Psoas muscle (tissue), 8 donors: ENCODE measurements around the gene ADISSP. TPM values are rescaled to one million over a fixed set of nuclear protein-coding genes. Genes with fewer than 3 reads are reported as not detected.
A peak's percentile ranks its signal among the peaks of the same experiment; 100 is the strongest.

Experiments used
- ATAC-seq, 4 donors: fragments of 200-7000 bp; cut with Tn5 transposase; one replicate each; pipeline ENCODE4 v1.9.1; 2020; ENCODE audit warnings: moderate library complexity in 3 of 4, mild to moderate bottlenecking in 2 of 4
- DNase-seq, 2 donors: peaks; one replicate each; pipeline ENCODE4 v3.0.0-alpha.2; 2020
- H3K27ac ChIP-seq: fragments of 200-600 bp; one replicate; pipeline ENCODE4 v1.8.0; 2022
- H3K27me3 ChIP-seq, 3 donors: fragments of 200-600 bp in 1 of 3; one replicate each; pipeline versions ENCODE4 v1.6.1 to v1.8.0; 2013 to 2022; ENCODE audit warnings: low read length in 2 of 3, mild to moderate bottlenecking in 2 of 3, moderate library complexity in 1 of 3; ENCODE audit not compliant: insufficient read depth in 3 of 3
- H3K36me3 ChIP-seq, 2 donors: fragments of 200-600 bp in 1 of 2; one replicate each; pipeline versions ENCODE4 v1.6.1 to v1.8.0; 2013 to 2022; ENCODE audit warnings: low read depth in 1 of 2, mild to moderate bottlenecking in 1 of 2, moderate library complexity in 1 of 2; ENCODE audit not compliant: insufficient read depth in 1 of 2
- H3K4me1 ChIP-seq: fragments of 200-600 bp; one replicate; pipeline ENCODE4 v1.8.0; 2022
- H3K4me3 ChIP-seq: fragments of 200-600 bp; one replicate; pipeline ENCODE4 v1.8.0; 2022; ENCODE audit warnings: mild to moderate bottlenecking
- H3K9me3 ChIP-seq: fragments of 200-600 bp; one replicate; pipeline ENCODE4 v1.8.0; 2022
- WGBS, 3 donors: extraction: QIAGEN DNeasy Blood & Tissue Kit; methylation state at CpG; one replicate each; pipeline versions ENCODE4 v1.1.6 to v1.1.7; 2013; 5-methylcytosine and 5-hydroxymethylcytosine counted together
- intact Hi-C, 2 donors: fragments of 100-400 bp; cut with DNase I; formaldehyde crosslinking; loops; one replicate each; pipeline versions ENCODE4 v1.11.0 to v1.14.2; 2022
- polyA plus RNA-seq, 3 donors: library from polyadenylated mRNA; stranded (reverse); fragments of 200-250 nt; gene quantifications; one replicate each; pipeline ENCODE4 v1.2.3, GENCODE V29; 2013
- total RNA-seq, 4 donors: library from RNA; stranded (reverse); fragmentation: NEBNext Ultra II Directional in 2 of 4; extraction: Animal tissue kit (Norgen Biotek cat#: 25700) in 2 of 4; gene quantifications; one replicate each; pipeline versions ENCODE4 v1.2.1 to v1.2.4, GENCODE V29; 2021 to 2023
- TF ChIP-seq, protein P1 (sequence below): fragments of 200-600 bp; IDR thresholded peaks from one replicate; pipeline ENCODE4 v1.8.0; 2022; ENCODE audit warnings: antibody characterized with exemption
- donor health status: healthy with polysubstance abuse.
- donor health status: DM: no; HTN: no; CAD: no; lungs with moderate emphysema.
- donor health status: Bipolar disorder and iron deficiency.
- donor health status: healthy.
- donor health status: DM: yes; HTN: yes; CAD: no.
- donor health status: DM: no; HTN: no; CAD: no.
- donor health status: DM: no; HTN: no; CAD: no.
- donor health status: DM: yes; HTN: yes; CAD: no.

The ADISSP gene
- total and polyA plus RNA-seq, 7 donors = 10.7 to 24.7 (median 14.4) TPM

- TF ChIP-seq, protein P1, sequence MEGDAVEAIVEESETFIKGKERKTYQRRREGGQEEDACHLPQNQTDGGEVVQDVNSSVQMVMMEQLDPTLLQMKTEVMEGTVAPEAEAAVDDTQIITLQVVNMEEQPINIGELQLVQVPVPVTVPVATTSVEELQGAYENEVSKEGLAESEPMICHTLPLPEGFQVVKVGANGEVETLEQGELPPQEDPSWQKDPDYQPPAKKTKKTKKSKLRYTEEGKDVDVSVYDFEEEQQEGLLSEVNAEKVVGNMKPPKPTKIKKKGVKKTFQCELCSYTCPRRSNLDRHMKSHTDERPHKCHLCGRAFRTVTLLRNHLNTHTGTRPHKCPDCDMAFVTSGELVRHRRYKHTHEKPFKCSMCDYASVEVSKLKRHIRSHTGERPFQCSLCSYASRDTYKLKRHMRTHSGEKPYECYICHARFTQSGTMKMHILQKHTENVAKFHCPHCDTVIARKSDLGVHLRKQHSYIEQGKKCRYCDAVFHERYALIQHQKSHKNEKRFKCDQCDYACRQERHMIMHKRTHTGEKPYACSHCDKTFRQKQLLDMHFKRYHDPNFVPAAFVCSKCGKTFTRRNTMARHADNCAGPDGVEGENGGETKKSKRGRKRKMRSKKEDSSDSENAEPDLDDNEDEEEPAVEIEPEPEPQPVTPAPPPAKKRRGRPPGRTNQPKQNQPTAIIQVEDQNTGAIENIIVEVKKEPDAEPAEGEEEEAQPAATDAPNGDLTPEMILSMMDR = no peak
- no peak overlapping the region for H3K4me3 ChIP-seq
- WGBS, 3 donors = 54 to 71% (median 63%) methylated on average over 6 of the region's 6 CpGs
- H3K4me1 ChIP-seq = peaks cover 7% of the 10 kb centered on the region
- DNase-seq = peak in 1 of 2 donors; percentile 56
- H3K36me3 ChIP-seq = no peaks in the 10 kb centered on the region
- no peak overlapping the region for H3K27ac ChIP-seq
- H3K27me3 ChIP-seq = no peaks in the 10 kb centered on the region
- H3K9me3 ChIP-seq = no peaks in the 10 kb centered on the region
- intact Hi-C loops = loop anchor here (2.0 to 10.0 kb wide), 2 partner anchors 31 to 145 kb away; no protein-coding TSS in a partner anchor
- ATAC-seq = no peak
Measured at GRCh38 chr20:3710011-3710466, 57.5 kb downstream of the ADISSP start.

DNA sequence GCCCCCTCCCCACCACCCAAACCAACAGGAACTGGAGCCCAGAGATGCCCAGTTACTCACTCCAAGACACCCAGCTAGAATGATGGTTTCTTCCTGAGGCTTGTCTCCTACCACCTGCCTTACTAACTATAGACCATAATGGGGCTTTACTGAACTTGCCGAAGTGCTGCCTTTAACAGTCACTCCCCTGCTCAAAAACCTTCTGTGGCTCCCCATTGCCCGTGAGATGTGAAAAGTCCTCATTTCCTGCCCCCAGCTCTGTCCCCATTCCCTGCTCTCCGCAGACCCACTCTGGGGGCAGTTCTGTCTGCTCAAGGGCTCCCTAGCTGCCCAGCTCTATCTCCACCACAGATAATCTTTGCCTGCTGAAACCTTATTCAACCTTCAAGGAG is 60.0 kb downstream of the ADISSP start:
- H3K4me1 ChIP-seq = peaks cover 7% of the 10 kb centered on the region
- H3K9me3 ChIP-seq = no peaks in the 10 kb centered on the region
- TF ChIP-seq, protein P1 = no peak
- H3K27me3 ChIP-seq = no peaks in the 10 kb centered on the region
- DNase-seq = peak in 1 of 2 donors; percentile 6
- intact Hi-C loops = no loop called here
- peak overlapping the region; percentile 68 for H3K27ac ChIP-seq
- ATAC-seq = peak in 2 of 4 donors; percentile 40 to 42
- WGBS, 3 donors = 70 to 81% (median 75%) methylated on average over 3 of the region's 3 CpGs
- no peak overlapping the region for H3K4me3 ChIP-seq
- no peaks in the 10 kb centered on the region for H3K36me3 ChIP-seq

- TF ChIP-seq, protein P1 = no peak
- ATAC-seq (peak; percentile 94 to 97 (median 96)), DNase-seq (peak; percentile 65 to 88)
- no peaks in the 10 kb centered on the region for H3K9me3 ChIP-seq
- H3K36me3 ChIP-seq = no peaks in the 10 kb centered on the region
- intact Hi-C loops = no loop called here
- H3K27me3 ChIP-seq = no peaks in the 10 kb centered on the region
- WGBS, 3 donors = 30 to 44% (median 34%) methylated on average over 10 of the region's 10 CpGs
- H3K4me3 ChIP-seq = no peak overlapping the region
- H3K4me1 ChIP-seq = peaks cover 7% of the 10 kb centered on the region
- H3K27ac ChIP-seq = peak overlapping the region; percentile 68
Measured at GRCh38 chr20:3706774-3707507, 60.6 kb downstream of the ADISSP start.

DNA sequence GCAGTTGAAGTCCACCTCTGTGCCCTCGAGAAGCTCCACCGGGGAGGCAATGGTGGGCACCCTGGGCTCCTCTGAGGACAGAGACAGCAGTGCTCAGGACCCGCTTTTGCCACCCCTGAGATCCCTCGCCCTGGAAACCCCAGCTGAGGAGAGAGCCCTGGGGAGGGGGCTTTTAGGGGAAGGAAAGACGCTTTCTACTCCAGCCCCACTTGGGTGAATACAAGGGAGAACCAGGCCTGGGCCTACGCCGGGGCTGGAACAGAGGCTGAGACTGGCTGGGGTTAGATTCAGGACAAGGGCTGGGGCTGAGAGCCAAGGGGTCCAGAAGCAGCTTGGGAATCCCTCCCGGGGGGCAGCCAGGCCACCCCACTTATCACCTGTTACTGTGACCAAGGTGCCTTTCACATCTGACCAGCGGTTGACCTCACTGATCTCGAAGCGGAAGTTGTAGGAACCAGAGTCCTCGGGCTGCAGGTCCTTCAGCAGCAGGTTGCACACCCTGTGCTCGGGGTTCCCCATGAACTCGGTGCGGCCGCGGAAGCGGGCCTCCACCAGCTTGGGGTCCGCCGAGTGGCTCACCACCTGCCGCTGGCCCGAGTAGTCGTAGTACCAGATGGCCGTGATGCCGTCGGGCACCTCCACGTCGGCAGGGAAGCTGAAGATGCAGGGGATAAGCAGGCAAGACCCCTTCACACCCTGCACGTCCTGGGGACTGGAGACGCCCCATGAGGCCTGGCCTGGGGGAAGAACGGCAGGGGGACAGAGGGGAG is 61.4 kb downstream of the ADISSP start:
- H3K9me3 ChIP-seq = no peaks in the 10 kb centered on the region
- no peak overlapping the region for H3K4me3 ChIP-seq
- no peak for ATAC-seq
- peaks cover 7% of the 10 kb centered on the region for H3K4me1 ChIP-seq
- H3K27ac ChIP-seq = peak overlapping the region; percentile 68
- TF ChIP-seq, protein P1 = no peak
- H3K27me3 ChIP-seq = no peaks in the 10 kb centered on the region
- 80 to 84% (median 83%) methylated on average over 31 of the region's 31 CpGs for WGBS, 3 donors
- DNase-seq = peak in 1 of 2 donors; percentile 53
- no peaks in the 10 kb centered on the region for H3K36me3 ChIP-seq
- intact Hi-C loops = no loop called here
